ENCODE data around the gene VTI1A.

VTI1A gene

DNA sequence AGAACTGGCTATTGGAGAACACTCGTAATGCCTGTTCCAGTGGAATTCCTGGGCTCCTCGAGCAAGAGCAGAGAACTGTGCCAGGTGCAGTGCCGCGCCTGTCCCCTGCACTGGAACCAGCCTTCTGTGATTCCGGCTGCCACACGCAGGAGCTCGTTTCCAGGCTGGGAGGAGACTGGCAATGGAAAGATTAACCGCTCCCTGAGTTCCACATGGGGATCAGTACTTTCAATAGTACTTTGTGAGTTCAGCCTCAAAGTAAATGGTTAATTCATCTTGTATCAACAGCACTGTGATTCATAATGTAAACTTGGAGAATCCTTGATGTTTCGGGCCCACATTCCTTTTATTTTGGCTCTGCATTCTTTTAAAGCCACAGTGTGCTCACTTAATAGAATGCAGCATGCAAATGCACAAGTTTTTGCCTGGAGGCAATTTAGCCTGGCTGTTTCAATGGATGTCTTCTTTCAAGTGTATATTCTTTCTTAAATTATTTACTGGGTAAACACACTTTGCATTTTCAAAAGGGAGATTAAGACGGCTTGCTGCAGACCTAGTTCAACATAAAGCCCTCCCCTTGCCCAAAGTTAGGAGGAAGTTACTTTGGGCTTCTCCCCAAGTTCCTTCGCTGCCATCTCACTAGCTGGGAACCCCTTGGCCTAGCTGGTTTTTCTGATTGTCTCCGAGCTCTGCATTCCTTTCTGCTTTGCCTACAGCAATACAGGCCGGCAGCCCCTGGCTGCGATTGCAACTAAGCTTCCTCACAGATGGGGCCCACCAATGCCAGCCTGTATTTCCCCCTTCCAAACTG lies 364.9 kb downstream of the VTI1A start:
- no peak for DNase-seq (ENCODE audit: low read depth)

DNA sequence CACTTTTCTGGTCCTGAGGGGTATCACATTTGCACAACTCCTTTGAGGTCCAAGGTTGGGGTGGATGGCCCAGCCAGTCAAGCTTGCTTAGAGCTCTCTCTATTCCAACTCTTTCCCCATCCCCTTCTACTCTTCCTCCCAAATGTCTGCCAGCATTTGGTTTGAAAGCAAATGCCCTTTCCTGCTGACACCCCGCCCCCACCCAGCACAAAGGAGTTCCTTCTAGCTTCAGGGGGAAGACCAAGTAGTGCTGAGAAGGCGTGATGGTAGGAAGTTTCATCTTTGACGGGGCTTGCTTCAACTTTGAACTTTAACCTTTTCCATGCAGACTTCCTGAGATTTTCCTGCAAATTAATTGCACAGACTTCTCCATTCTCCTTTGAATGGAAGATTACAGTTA lies 365.6 kb downstream of the VTI1A start:
- no peak for DNase-seq (ENCODE audit: low read depth)

DNA sequence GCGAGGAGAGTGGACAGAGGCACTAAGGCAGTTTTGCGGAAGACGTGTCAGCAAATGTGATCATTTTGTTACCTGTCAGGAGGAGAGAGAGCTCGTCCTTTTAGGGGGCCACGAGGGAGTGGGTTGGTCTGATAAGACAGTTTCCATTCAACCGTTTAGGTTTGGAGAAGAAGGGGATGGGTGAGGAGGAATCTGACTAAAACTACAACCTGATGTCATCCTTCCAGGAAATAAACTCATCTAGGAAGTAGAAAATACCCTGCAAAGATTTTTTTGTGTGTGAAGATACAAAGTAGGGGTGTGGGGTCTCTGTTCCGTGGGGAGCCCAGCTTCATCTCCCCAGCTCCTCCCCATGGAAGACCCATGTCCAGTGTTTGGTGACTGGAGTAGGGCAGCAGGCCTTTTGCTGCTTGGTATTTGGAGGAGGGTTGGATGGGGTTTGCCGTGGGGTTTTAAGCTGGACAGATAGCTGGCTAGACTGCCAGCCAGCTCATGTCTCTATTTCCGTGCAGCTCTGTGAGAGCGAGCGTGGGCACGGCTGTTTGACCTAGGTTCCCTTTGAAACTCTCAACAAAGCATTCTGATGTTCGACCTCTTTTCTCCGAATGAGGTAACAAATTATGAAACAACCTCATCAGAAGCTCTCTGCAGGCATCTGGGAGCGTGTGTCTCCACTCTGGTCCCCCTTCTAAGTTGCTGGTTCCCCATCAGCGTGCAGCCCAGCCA lies 367.0 kb downstream of the VTI1A start:
- DNase-seq (ENCODE audit: low read depth), result no peak

DNA sequence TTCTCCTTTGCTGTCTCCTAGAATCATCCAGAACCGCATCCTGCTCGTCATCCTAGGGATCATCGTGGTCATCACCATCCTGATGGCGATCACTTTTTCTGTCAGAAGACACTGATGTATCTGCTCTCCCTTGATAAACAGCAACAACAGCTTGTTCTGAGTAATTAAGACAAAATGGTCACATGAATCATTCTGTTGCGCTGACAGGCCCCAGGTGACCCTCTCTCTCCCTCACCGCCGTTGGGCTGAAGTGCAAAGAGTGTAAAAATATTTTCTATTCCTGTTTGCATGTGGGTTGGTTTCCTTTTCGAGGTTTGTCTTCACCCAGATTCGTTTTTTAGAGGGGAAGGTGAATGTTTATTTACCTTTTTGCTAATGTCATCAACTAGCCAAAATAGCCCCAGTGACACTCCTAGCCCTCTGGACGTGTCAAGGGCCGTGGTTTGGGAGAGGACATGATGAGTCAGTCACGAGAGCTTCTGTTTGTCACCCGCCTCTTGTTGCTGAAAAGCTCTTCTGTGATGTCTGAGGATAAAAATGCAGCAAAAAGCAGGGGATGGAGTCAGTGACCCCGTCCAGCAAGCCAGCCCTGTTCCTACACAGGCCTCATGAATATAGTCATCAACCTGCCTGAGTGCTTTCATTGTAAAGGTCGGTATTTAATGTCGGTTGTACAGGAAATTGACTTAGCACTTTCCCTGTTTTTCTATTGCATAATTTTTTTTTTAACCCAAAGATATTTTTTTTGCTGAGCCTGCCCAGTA lies 368.4 kb downstream of the VTI1A start:
- no peak for DNase-seq (ENCODE audit: low read depth)

DNA sequence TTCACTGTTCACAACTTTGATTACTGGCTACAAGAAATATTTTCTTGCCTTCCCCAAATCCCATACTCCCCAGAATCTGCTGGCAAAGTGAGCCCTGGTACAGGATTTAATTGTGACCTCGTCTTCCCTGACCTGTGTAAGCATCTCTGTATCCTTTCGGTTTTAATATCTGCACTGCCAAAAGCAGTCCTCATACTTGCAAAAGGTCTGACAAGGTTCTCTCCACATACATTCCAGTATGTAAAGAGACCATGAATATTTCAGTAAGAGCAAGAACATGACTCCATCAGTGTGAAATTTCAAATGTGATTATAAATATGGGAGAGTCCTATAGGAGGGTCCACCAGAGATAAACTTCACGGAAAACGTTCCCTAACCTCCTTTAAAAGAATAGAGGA lies 369.0 kb downstream of the VTI1A start:
- no peak for DNase-seq (ENCODE audit: low read depth)

DNA sequence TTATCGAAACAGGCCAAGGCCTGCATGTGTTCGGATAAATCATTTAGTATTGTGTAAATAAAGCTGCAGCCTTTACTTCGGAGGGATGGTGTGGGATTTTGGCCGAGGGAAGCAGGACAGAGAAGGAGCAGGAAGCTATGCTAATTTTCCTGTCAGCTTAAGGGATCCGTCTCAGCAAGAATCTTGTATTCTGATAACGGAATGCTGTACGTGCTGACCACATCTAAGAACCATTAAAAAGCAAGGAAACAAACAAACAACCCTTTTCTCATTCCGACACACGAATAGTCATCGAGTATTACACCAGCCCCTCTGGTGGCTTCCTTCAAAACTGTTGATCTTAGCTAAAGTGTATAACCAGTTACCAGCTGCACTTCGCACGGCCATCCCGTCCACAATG lies 369.9 kb downstream of the VTI1A start:
- no peak for DNase-seq (ENCODE audit: low read depth)

DNA sequence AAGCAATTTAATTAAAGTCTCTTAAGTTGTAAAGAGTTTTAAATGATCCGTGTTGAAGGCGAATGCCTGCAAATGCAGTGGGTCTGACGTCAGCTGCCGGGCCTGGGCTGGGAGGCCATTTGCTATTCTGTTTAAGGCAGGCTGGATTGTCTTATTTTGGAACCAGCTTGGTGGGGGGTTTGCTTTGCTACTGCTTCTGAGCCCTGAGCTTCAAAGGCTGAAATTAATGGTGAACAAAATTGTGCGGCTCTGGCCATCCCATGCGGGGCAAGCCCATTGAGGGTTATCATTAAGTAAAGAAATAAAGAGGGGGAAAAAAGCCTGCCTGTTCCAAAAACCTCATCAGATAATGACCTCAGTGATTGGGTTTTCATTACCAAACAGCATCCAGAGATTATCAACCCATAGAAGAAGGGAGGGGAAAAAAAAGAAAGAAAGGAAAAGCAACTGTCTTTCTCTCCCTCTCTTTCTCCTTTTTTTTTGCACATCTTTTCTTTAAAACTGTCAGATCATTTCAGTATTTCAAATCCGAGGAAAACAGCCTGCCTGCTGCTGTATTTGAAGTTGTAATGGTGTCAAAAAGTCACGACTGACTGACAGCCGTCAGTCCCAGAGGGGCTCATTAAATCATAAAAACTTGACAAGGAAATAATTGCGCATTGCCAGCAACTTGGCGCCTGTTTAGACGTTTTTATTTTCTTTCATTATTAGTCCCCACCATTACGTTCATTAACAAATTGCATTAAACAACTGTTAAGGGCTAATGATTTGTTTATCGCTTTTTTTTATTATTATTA lies 371.2 kb downstream of the VTI1A start:
- DNase-seq (ENCODE audit: low read depth), result no peak

DNA sequence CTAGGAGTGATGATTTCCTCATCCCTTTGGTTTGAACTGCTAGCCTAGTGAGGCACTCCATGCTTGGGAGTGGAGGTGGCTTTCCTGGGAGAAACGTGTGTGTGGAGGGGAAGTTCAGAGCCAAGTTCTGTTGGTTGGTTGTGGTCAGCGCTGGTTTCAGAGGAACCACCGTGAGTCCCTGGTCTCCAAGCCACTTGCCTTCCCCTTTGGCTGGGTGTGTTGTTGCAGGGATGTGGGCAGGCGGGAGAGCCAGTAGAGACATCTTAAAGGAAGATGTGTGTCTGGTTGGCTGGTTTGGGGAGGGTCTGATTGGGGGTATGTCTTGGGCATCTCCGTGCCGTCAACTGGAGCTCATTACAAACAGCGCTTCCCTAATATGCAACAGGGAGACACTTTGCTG lies 372.2 kb downstream of the VTI1A start:
- no peak for DNase-seq (ENCODE audit: low read depth)

DNA sequence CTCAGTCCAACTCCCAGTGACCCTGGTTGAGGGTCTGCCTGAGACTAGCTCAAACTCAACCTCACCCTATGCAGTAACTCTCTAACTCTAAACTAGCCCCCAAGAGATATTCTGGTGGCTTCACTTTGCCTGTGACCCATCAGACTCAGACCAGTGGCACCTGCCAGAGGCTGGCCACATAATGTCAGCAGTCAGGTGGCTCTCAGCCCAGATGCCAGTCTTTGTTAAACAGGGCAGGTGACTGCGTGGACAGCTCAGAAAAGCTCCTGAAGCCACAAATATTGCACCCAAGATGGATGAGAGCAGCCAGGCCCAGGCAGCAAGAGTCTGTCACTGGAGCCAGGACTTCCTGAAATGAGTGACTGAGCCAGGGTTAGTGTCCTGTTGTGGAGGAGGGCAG lies 373.3 kb downstream of the VTI1A start:
- DNase-seq (ENCODE audit: low read depth), result no peak

DNA sequence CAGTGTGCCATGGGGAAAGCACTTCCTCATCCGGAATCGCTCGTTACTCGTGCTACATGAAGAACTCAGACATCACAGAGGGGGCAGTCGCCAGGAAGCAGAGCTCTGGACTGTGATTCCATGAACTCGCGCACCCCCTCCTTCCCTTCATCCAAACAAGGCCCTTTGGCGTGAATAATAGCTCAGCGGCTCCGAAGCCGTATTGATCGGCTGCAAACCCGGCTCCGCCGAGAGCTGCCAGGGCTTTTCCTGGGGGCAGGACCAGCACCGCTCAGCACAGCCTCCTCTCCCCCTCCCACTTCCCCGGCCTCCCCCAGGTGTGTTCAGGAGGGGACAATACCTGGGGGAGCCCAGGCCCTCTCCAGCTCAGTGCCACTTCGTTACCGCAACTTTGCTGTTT lies 374.0 kb downstream of the VTI1A start:
- no peak for DNase-seq (ENCODE audit: low read depth)

DNA sequence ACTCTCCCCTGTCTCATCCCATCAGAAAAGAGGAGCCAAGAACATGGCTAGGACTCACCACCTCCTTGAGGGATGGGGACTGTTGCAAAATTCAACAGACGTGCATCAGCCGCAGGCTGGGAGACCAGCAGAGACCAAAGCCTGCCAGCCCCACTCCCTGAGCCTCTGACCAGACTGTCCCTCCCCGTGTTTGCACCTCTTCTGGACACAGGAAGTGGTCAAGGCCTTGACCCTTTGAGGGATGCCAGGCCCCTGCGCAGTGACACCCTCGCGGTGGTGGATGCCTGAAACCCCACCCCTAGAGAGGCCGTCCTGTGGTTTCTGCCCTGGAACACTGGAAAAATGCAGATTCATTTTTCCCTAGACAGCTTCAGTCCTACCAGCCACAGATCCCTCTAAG lies 374.6 kb downstream of the VTI1A start:
- no peak for DNase-seq (ENCODE audit: low read depth)

DNA sequence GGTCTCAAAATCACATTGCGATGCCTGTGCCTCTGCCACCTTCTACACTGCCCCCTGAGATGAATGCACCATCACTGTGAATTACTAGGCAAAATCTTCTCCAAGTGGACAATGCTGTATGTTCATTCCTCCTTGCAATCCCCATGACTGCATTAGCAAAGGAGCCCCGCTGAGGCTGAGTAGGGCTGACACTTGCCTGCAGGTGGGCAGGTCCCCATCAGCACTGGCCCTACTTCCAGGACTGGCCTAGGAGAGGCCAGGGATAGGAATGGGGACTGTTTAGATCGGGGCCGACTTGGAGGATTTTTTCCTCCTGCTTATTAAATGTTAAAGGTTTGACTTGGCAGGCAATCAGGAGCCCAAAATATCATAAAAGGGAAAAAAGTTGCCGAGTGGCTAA lies 376.0 kb downstream of the VTI1A start:
- DNase-seq (ENCODE audit: low read depth), result no peak

DNA sequence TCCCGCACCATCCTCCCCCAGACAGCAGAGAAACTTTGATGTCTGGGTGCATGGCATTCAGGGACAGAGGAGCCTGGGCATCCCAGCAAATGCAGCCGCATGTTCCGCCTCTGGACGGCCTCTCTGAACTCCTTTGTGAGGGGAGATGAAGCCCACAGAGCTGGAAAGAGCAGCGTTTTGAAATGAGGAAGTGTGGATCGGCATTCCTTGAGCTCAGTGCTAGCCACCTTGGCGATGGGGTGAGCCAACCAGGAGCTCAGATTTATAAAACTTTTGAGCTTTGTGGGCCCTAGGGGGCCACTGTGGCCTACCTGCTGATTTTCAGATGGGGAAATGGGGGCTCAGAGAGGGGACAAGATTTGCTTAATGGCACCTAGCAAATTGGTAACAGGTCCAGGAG lies 376.6 kb downstream of the VTI1A start:
- no peak for DNase-seq (ENCODE audit: low read depth)

DNA sequence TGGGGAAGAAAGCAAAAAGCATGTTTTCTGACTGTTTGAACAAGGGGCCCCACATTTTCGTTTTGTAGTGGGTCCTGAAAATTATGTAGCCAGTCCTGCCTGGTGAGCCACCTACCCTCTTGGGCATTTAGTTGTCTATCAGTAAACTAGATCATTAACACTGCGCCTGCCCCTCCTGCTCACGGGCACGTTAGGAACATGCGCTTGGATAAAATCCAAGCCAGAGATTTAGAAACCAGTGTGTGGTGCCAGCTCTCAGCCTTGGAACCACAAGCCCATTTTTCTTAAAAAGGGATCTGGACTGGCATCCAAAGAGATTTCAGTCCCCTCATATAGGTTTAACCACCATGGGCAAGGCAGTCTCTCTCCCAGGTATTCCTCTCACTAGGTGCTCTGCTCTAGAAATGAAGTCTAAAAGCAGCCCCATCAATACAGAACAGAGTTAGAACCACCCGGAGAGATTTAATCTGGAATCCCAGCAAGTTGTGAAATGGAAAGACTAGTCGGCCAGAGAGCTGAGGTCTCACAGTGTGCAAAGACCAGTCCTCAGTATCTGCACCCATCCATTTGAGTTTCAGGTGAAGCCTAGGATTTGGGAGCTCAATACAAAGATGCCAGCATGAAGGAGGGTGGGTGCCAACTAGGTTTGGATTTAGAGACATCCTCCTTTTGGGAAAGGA lies 379.1 kb downstream of the VTI1A start:
- no peak for DNase-seq (ENCODE audit: low read depth)

DNA sequence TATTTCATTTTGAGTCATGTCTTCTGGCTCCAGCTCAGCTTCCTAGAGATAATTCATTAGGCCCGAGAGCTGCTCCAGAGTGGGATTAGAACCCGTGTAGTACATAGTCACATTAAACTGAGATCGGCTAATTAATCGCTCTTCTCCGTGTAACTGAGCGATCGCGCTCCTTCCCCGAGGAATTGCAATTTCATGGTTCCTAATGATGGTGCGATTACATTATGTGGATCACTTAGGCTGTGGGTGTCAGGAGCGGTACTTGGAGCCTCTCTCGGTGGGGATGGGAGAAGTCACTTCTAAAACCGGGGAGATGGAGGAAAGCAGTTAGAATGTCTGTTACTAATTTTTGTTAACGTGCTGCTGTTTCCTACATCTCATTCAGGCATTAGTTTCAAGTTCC lies 380.1 kb downstream of the VTI1A start:
- DNase-seq (ENCODE audit: low read depth), result no peak

DNA sequence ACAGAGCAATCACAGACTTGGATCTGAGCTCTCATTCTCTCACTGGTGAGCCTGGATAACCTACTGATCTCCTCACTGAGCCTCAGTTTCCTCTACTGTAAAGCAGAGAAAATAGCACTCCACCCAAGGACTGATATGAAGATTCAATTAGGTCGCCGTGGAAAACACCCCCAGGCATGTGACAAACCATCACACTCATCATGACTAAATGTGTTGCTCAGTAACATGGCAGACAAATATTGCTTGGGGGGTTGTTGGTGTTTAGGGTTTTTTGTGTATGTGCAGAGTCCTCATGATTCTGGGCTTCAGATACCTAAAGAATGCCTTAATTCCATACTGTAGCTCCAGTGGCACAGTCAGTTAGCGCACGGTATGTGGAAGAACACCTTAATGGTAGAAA lies 380.9 kb downstream of the VTI1A start:
- DNase-seq (ENCODE audit: low read depth), result no peak

DNA sequence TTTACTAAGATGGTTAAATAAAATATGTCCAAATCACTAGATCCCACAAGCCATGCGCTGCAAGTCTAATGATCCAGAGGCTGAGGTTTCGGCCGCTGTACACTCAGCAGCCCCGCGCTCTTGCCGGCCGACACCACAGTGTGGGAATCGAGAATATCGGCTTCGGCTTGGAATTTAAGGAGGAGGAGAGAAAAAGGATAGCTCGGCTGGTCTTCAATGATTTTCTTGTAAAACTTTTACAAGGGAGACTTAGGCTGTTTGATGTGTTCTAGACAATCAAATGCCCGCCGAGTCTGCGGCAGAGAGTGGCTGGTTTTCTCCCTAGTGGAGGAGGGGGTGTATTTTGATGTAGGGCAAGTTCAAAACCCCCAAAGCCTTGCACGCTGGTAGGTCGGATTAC lies 384.8 kb downstream of the VTI1A start:
- DNase-seq (ENCODE audit: low read depth), result no peak

DNA sequence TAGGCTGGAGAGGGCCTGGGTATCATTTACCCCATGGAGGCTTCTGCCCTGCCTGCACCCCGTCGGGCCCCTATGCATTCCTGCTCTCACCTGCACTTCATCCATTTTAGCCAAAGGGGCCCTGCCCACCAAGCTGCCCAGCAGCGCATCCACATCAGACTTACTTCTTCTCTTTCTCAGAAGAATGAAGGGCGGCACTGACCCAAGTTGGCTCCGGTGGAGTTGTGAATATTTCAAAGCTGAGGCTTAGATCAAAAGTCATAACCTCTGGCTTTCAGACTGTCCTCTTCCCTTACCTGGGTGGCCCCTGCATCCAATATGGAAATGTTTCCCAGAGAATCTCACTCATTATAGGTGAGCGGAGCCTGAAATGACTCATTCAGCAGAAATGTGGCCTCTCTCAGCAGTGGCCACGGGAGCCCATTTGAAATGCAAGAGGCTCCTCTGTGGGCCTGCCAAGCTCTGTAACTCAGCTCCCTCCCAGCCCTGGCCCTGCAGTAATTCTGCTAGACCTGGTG lies 385.4 kb downstream of the VTI1A start:
- no peak for DNase-seq (ENCODE audit: low read depth)

DNA sequence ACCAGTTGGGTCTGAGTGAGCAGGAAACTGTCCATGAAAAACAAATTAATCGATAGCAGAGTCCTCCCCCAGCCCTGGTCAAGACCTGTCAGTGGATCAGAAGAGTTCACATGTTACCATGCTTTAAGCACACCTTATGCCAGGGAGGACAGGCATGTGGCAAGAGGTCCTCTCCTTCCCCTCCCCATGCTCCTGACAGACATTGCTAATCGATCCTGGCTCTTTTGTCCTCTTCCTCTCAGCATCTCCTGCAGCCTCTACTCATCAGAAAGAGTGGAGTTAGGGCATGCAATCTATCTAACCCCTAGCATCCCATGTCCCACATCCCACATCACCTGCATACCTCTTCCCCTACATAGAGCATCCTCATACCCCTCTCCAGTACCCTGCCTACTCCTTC lies 385.9 kb downstream of the VTI1A start:
- DNase-seq (ENCODE audit: low read depth), result no peak

DNA sequence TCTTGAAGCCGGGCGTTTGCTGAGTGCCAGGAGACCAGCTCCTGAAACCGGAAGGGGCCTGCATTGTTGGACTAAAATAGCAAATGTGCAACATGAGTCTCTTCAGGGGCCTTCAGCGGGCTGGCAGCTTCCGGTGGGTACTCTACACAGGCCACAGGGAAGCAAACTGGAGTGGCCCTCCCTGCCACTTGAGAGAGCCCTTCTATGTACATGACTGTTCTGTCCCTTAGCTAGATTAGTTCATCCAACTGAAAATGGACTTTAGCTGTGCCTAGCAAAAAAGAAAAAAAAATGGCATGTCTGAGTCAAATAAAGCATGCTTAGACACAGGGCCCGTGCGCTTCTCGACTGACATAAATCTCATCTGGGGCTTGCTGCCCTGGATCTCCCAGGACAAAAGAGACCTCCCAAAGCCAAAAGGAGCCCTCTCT lies 387.8 kb downstream of the VTI1A start:
- no peak for DNase-seq (ENCODE audit: low read depth)

DNA sequence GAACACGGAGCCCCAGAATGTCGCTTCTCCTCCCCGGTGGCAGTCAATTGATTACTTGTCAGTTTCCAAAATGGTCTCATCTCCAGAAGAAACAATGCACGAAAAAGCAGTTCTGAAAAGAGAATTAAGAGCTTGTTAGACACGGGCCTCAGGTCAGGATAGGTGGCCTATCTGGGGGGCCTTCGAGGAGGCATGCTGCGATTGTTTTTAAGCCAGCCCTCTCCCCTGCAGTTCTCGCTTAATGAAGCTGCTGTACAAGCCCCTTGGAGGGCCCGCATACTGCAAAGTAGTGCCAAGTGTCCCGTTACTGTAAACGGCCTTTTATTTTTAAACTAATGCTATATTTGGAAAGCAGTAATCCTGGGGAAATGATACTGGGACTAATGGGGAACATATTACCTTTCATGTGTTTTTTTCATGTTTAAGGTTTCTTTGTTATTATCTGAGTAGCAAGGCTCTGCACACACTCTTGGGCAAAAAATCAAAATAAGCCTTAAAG lies 388.3 kb downstream of the VTI1A start:
- DNase-seq (ENCODE audit: low read depth), result no peak
